A549 (cell line): ENCODE measurements around the gene ACTL7B. TPM values are rescaled to one million over a fixed set of nuclear protein-coding genes. Genes with fewer than 3 reads are reported as not detected.

Source experiments
- ATAC-seq, 2 experiments: fragments of 200-7000 bp in 1 of 2; fragments of >200 bp in 1 of 2; cut with Nextera tagmentation in 1 of 2; cut with Tn5 transposase in 1 of 2; 3 replicates each; pipeline versions ENCODE4 v1.8.0 to v1.9.1; 2018 to 2020; ENCODE audit warnings: mild to moderate bottlenecking in 1 of 2, moderate library complexity in 1 of 2
- CTCF ChIA-PET: fragments of 300-600 bp; sonication (Branson Sonifier 250); formaldehyde crosslinking; extraction: SDS; loops from one replicate; lab custom pipeline; 2021; ENCODE audit warnings: antibody characterized with exemption, inconsistent platforms; lab: Yijun Ruan, JAX
- POLR2A ChIA-PET: fragments of 350-600 bp; formaldehyde crosslinking; extraction: SDS; loops from one replicate; lab custom pipeline; 2021; ENCODE audit warnings: antibody characterized with exemption, inconsistent platforms; lab: Yijun Ruan, JAX
- DNase-seq, 2 experiments: peaks; one replicate each; pipeline versions ENCODE4 v3.0.0 to v3.0.0-alpha.2; 2011 to 2016; ENCODE audit warnings: low read depth in 1 of 2, low spot score in 1 of 2
- FAIRE-seq: peaks from 2 replicates; lab custom pipeline; 2011; peaks lifted over from hg19 to GRCh38; lab: Jason Lieb, UNC
- H3K27ac ChIP-seq, 2 experiments: fragments of >200 bp; sonication (Bioruptor Twin); formaldehyde crosslinking; 3 replicates each; pipeline ENCODE4 v1.5.1; 2016 to 2017
- H3K4me1 ChIP-seq: fragments of >200 bp; sonication (Bioruptor Twin); formaldehyde crosslinking; 3 replicates; pipeline ENCODE4 v1.6.1; 2016
- H3K4me2 ChIP-seq: fragments of >200 bp; sonication (Bioruptor Twin); formaldehyde crosslinking; 3 replicates; pipeline ENCODE4 v1.6.1; 2016
- H3K4me3 ChIP-seq: fragments of >200 bp; sonication (Bioruptor Twin); formaldehyde crosslinking; 3 replicates; pipeline ENCODE4 v1.5.1; 2016
- H3K9me3 ChIP-seq: fragments of >200 bp; sonication (Bioruptor Twin); formaldehyde crosslinking; 3 replicates; pipeline ENCODE4 v1.6.1; 2016
- CHD4 ChIP-seq: fragments of 200-600 bp; sonication (generic); IDR thresholded peaks from 2 replicates; pipeline ENCODE4 v1.6.1; 2016; ENCODE audit warnings: antibody characterized with exemption, mild to moderate bottlenecking, borderline replicate concordance
- EHMT2 ChIP-seq: fragments of 200-600 bp; sonication (generic); IDR thresholded peaks from 2 replicates; pipeline ENCODE4 v1.6.1; 2016; ENCODE audit warnings: antibody characterized with exemption, low read depth, mild to moderate bottlenecking, moderate library complexity
- ELK1 ChIP-seq: fragments of 150-350 bp; IDR thresholded peaks from 2 replicates; pipeline ENCODE4 v1.6.1; 2014; ENCODE audit warnings: low read depth, mild to moderate bottlenecking, low read length
- EP300 ChIP-seq, 2 experiments: fragments of >200 bp; sonication (Bioruptor Twin); formaldehyde crosslinking; IDR thresholded peaks; 2 replicates in 1 of 2; 3 replicates in 1 of 2; pipeline ENCODE4 v1.6.1; 2016 to 2017
- FOXS1 ChIP-seq: fragments of 250-450 bp; sonication (Bioruptor Pico); IDR thresholded peaks from 2 replicates; pipeline ENCODE4 v1.5.0; 2020; ENCODE audit warnings: mild to moderate bottlenecking, moderate library complexity
- HDAC2 ChIP-seq: fragments of 200-600 bp; sonication (generic); IDR thresholded peaks from 2 replicates; pipeline ENCODE4 v1.6.1; 2016
- HEYL ChIP-seq: fragments of 250-450 bp; sonication (Bioruptor Pico); IDR thresholded peaks from 2 replicates; pipeline ENCODE4 v1.8.0; 2021; ENCODE audit warnings: mild to moderate bottlenecking, moderate library complexity
- HOXA7 ChIP-seq: fragments of 250-450 bp; sonication (Bioruptor Pico); IDR thresholded peaks from 2 replicates; pipeline ENCODE4 v1.5.0; 2020; ENCODE audit warnings: mild to moderate bottlenecking, moderate library complexity
- KDM5A ChIP-seq: fragments of 200-600 bp; sonication (generic); IDR thresholded peaks from 2 replicates; pipeline ENCODE4 v1.6.1; 2016; ENCODE audit warnings: antibody characterized with exemption, mild to moderate bottlenecking
- MAFK ChIP-seq: fragments of 450-650 bp; IDR thresholded peaks from 2 replicates; pipeline ENCODE4 v1.6.1; 2014; ENCODE audit not compliant: partially characterized antibody
- MAZ ChIP-seq: fragments of 150-350 bp; IDR thresholded peaks from 2 replicates; pipeline ENCODE4 v1.6.1; 2014; ENCODE audit warnings: antibody characterized with exemption, low read depth, low read length, borderline replicate concordance
- NPAS2 ChIP-seq: fragments of 250-450 bp; sonication (Bioruptor Pico); IDR thresholded peaks from 2 replicates; pipeline ENCODE4 v1.8.0; 2022; ENCODE audit warnings: mild to moderate bottlenecking, moderate library complexity, borderline replicate concordance
- RARB ChIP-seq: fragments of 250-450 bp; sonication (Bioruptor Pico); IDR thresholded peaks from 2 replicates; pipeline ENCODE4 v1.8.0; 2021; ENCODE audit warnings: mild to moderate bottlenecking, moderate library complexity
- RCOR1 ChIP-seq: fragments of 150-350 bp; IDR thresholded peaks from 2 replicates; pipeline ENCODE4 v1.6.1; 2014; ENCODE audit warnings: antibody characterized with exemption, low read length, low read depth
- RFX5 ChIP-seq: fragments of 450-650 bp; IDR thresholded peaks from 2 replicates; pipeline ENCODE4 v1.7.1; 2014; ENCODE audit warnings: antibody characterized with exemption, mild to moderate bottlenecking, moderate library complexity
- SMC3 ChIP-seq: fragments of >200 bp; sonication (Bioruptor Twin); formaldehyde crosslinking; IDR thresholded peaks from 3 replicates; pipeline ENCODE4 v1.6.1; 2018; ENCODE audit warnings: inconsistent platforms
- SREBF2 ChIP-seq: fragments of 450-650 bp; IDR thresholded peaks from 2 replicates; pipeline ENCODE4 v1.6.1; 2014; ENCODE audit warnings: mild to moderate bottlenecking, moderate library complexity
- TFCP2L1 ChIP-seq: fragments of 250-450 bp; sonication (Bioruptor Pico); IDR thresholded peaks from 2 replicates; pipeline ENCODE4 v1.5.0; 2021; ENCODE audit warnings: mild to moderate bottlenecking
- ZNF302 ChIP-seq: fragments of 250-450 bp; sonication (Bioruptor Pico); IDR thresholded peaks from 2 replicates; pipeline ENCODE4 v1.9.0; 2021; ENCODE audit warnings: inconsistent platforms, mild to moderate bottlenecking, moderate library complexity
- ZSCAN20 ChIP-seq: fragments of 250-450 bp; sonication (Bioruptor Pico); IDR thresholded peaks from 2 replicates; pipeline ENCODE4 v1.8.0; 2022; ENCODE audit warnings: mild to moderate bottlenecking, moderate library complexity
- WGBS: methylation state at CpG from one replicate; pipeline ENCODE4 v1.1.6; 2017; ENCODE audit errors: missing lambda C conversion rate; 5-methylcytosine and 5-hydroxymethylcytosine counted together
- polyA plus RNA-seq, 4 experiments: library from polyadenylated mRNA; depleted of rRNA in 3 of 4; stranded (reverse); fragments of >200 nt; fragmentation: RNase III in 1 of 4; extraction: RNeasy Plus Mini Kit Qiagen cat#74134 plus additional on column Dnase treatment in 1 of 4; gene quantifications; 2 replicates in 3 of 4; 3 replicates in 1 of 4; pipeline ENCODE4 v1.2.3, GENCODE V29; 2011 to 2017
- TF ChIP-seq, protein P1 (sequence below): IDR thresholded peaks from 2 replicates; pipeline ENCODE4 v1.6.1; 2012
- TF ChIP-seq, protein P2 (sequence below): fragments of 200-600 bp; sonication (generic); IDR thresholded peaks from 2 replicates; pipeline ENCODE4 v1.6.1; 2016; ENCODE audit warnings: antibody characterized with exemption, mild to moderate bottlenecking, moderate library complexity

ACTL7B gene
- polyA plus RNA-seq, 2 of the 4 experiments (the other 2 are of a cell fraction): not detected

- FAIRE-seq: no peak
- no peaks in the 10 kb centered on the region for H3K4me1 ChIP-seq
- POLR2A ChIA-PET: interaction anchor here (0.5 kb wide), 1 partner anchor 31 kb away, joined by 3 read pairs; no protein-coding TSS in a partner anchor
These were observed 21.7 kb upstream of the ACTL7B start for GRCh38 chr9:108877524-108877923.

GRCh38 chr9:108876425-108876824 is 20.6 kb upstream of the ACTL7B start:
- no peak for FAIRE-seq
- Histone ChIP-seq H3K27ac (no peak overlapping the region), H3K4me2 (no peak overlapping the region), H3K9me3 (peaks cover 8% of the 10 kb centered on the region), H3K4me1 (no peaks in the 10 kb centered on the region), H3K4me3 (no peak overlapping the region)
- 95% methylated on average over 5 of the region's 5 CpGs for WGBS
- POLR2A ChIA-PET: no interaction called here
- ATAC-seq: 0 out of 6 replicates have a peak, but pooled peaks of 1 of the 2 experiments have one; percentile 23
- TF ChIP-seq RARB (CRISPR knock-in tag): no peak
- no peak for TF ChIP-seq KDM5A
- no peak for TF ChIP-seq FOXS1 (CRISPR knock-in tag)
- no peak for TF ChIP-seq SREBF2
- TF ChIP-seq MAFK: no peak
- no peak for TF ChIP-seq SMC3
- TF ChIP-seq ELK1: no peak
- no peak for TF ChIP-seq MAZ
- TF ChIP-seq HOXA7 (CRISPR knock-in tag): no peak
- TF ChIP-seq, protein P1, sequence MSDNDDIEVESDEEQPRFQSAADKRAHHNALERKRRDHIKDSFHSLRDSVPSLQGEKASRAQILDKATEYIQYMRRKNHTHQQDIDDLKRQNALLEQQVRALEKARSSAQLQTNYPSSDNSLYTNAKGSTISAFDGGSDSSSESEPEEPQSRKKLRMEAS: no peak
- TF ChIP-seq EHMT2: no peak
- no peak for TF ChIP-seq EP300 (IDR thresholded peaks at IDR 0.05)
- no peak for TF ChIP-seq CHD4
- TF ChIP-seq ZSCAN20 (CRISPR knock-in tag): no peak
- no peak for TF ChIP-seq ZNF302 (CRISPR knock-in tag)
- no peak for TF ChIP-seq RFX5
- no peak for TF ChIP-seq TFCP2L1
- CTCF ChIA-PET: interaction anchor here (0.7 to 1.7 kb wide), 5 partner anchors 8 to 22 kb away, joined by 3 to 6 read pairs (median 3); no protein-coding TSS in a partner anchor
- no peak for DNase-seq

More at GRCh38 chr9:108877524-108877923, 21.7 kb upstream of the ACTL7B start:
- TF ChIP-seq TFCP2L1 (no peak), RCOR1 (no peak), HEYL (CRISPR knock-in tag) (no peak), NPAS2 (no peak), HDAC2 (no peak)
- TF ChIP-seq, protein P2, sequence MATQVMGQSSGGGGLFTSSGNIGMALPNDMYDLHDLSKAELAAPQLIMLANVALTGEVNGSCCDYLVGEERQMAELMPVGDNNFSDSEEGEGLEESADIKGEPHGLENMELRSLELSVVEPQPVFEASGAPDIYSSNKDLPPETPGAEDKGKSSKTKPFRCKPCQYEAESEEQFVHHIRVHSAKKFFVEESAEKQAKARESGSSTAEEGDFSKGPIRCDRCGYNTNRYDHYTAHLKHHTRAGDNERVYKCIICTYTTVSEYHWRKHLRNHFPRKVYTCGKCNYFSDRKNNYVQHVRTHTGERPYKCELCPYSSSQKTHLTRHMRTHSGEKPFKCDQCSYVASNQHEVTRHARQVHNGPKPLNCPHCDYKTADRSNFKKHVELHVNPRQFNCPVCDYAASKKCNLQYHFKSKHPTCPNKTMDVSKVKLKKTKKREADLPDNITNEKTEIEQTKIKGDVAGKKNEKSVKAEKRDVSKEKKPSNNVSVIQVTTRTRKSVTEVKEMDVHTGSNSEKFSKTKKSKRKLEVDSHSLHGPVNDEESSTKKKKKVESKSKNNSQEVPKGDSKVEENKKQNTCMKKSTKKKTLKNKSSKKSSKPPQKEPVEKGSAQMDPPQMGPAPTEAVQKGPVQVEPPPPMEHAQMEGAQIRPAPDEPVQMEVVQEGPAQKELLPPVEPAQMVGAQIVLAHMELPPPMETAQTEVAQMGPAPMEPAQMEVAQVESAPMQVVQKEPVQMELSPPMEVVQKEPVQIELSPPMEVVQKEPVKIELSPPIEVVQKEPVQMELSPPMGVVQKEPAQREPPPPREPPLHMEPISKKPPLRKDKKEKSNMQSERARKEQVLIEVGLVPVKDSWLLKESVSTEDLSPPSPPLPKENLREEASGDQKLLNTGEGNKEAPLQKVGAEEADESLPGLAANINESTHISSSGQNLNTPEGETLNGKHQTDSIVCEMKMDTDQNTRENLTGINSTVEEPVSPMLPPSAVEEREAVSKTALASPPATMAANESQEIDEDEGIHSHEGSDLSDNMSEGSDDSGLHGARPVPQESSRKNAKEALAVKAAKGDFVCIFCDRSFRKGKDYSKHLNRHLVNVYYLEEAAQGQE: no peak
- ATAC-seq (no peak), DNase-seq (no peak)
- CTCF ChIA-PET: interaction anchor here (0.8 to 1.7 kb wide), 6 partner anchors 9 to 524 kb away, joined by 3 to 6 read pairs (median 4); no protein-coding TSS in a partner anchor
- no peak overlapping the region for H3K4me3 ChIP-seq
- no peaks in the 10 kb centered on the region for H3K9me3 ChIP-seq
- 86% methylated on average over 2 of the region's 2 CpGs for WGBS
- no peak overlapping the region for H3K27ac ChIP-seq
- H3K4me2 ChIP-seq: no peak overlapping the region
